Iris pigment epithelial cell (primary cell): Measurements from ENCODE around the gene S100A1.
"Not testable (repeated sequence)": the region's sequence is repeated elsewhere in the genome, so short reads cannot be mapped to it uniquely, and the experiment has no call there.

ENCODE experiments used
- DNase-seq: peaks from one replicate; pipeline ENCODE4 v3.0.0-alpha.2; 2011; ENCODE audit warnings: low read depth

The S100A1 gene

GRCh38 chr1:153627715-153628626 lies at the start of gene S100A1:
Gene S100A1 (plus strand): TSS chr1:153628434. CDS start chr1:153630522, 2,088 bp downstream.
- no peak for DNase-seq

GRCh38 chr1:153578490-153578889 lies 49.7 kb upstream of the S100A1 start:
- DNase-seq: no peak

- no peak for DNase-seq
Measured at GRCh38 chr1:153578936-153579335, 49.3 kb upstream of the S100A1 start.

GRCh38 chr1:153582836-153583235 lies 45.4 kb upstream of the S100A1 start:
- not testable (repeated sequence) for DNase-seq

- DNase-seq: not testable (repeated sequence)
Measured at GRCh38 chr1:153583514-153583913, 44.7 kb upstream of the S100A1 start.

- DNase-seq: peak; percentile 62
Measured at GRCh38 chr1:153583976-153584375, 44.3 kb upstream of the S100A1 start.

- no peak for DNase-seq
Measured at GRCh38 chr1:153585006-153585405, 43.2 kb upstream of the S100A1 start.

- DNase-seq: no peak
Measured at GRCh38 chr1:153586347-153586746, 41.9 kb upstream of the S100A1 start.

- no peak for DNase-seq
Measured at GRCh38 chr1:153587314-153587713, 40.9 kb upstream of the S100A1 start.

GRCh38 chr1:153588033-153588432 lies 40.2 kb upstream of the S100A1 start:
- not testable (repeated sequence) for DNase-seq

GRCh38 chr1:153588482-153588881 lies 39.8 kb upstream of the S100A1 start:
- no peak for DNase-seq

- DNase-seq: no peak
Measured at GRCh38 chr1:153592748-153593147, 35.5 kb upstream of the S100A1 start.

GRCh38 chr1:153597206-153597605 lies 31.0 kb upstream of the S100A1 start:
- DNase-seq: peak; percentile 76

GRCh38 chr1:153598309-153599172 lies 29.7 kb upstream of the S100A1 start:
- peak; percentile 66 for DNase-seq

- no peak for DNase-seq
Measured at GRCh38 chr1:153599847-153600246, 28.4 kb upstream of the S100A1 start.

GRCh38 chr1:153602749-153603148 lies 25.5 kb upstream of the S100A1 start:
- no peak for DNase-seq

- DNase-seq: no peak
Measured at GRCh38 chr1:153606194-153606593, 22.0 kb upstream of the S100A1 start.

- no peak for DNase-seq
Measured at GRCh38 chr1:153607381-153607780, 20.9 kb upstream of the S100A1 start.

- DNase-seq: no peak
Measured at GRCh38 chr1:153608089-153608682, 20.0 kb upstream of the S100A1 start.

- DNase-seq: peak; percentile 94
Measured at GRCh38 chr1:153608742-153609584, 19.3 kb upstream of the S100A1 start.

- no peak for DNase-seq
Measured at GRCh38 chr1:153609585-153609907, 18.7 kb upstream of the S100A1 start.

- DNase-seq: peak; percentile 41
Measured at GRCh38 chr1:153610334-153610733, 17.9 kb upstream of the S100A1 start.
